ENCODE data around the gene KIAA0319L. TPM values are rescaled to one million over a fixed set of nuclear protein-coding genes. Genes with fewer than 3 reads are reported as not detected.

Gene KIAA0319L
- total and polyA plus RNA-seq, 2 experiments from 2014 or later = 56.7 to 77.3 TPM

GRCh38 chr1:35500439-35500838, 56.8 kb downstream of the KIAA0319L start:
- no peaks in the 10 kb centered on the region for H3K27me3 ChIP-seq
- no peak overlapping the region for H3K27ac ChIP-seq
- no peak overlapping the region for H3K4me3 ChIP-seq
- no peak for TF ChIP-seq CTCF (IDR thresholded peaks at IDR 0.05; ENCODE audit: low read depth, low read length)
- H3K9me3 ChIP-seq (ENCODE audit: low read depth) = no peaks in the 10 kb centered on the region
- no peak for DNase-seq (ENCODE audit: low read depth in 1 of 2, low spot score in 1 of 2)
- H3K36me3 ChIP-seq = peaks cover 3% of the 10 kb centered on the region
- peaks cover 15% of the 10 kb centered on the region for H3K4me1 ChIP-seq (ENCODE audit: low read depth)

- peak in 1 of 2 donors; percentile 8 for DNase-seq (ENCODE audit: low read depth in 1 of 2, low spot score in 1 of 2)
- TF ChIP-seq CTCF (IDR thresholded peaks at IDR 0.05; ENCODE audit: low read depth, low read length) = no peak
- Histone ChIP-seq H3K27ac (no peak overlapping the region), H3K4me1 (ENCODE audit: low read depth) (peaks cover 15% of the 10 kb centered on the region), H3K4me3 (no peak overlapping the region), H3K36me3 (no peaks in the 10 kb centered on the region), H3K27me3 (no peaks in the 10 kb centered on the region), H3K9me3 (ENCODE audit: low read depth) (no peaks in the 10 kb centered on the region)
Observed at GRCh38 chr1:35499652-35500176, 57.5 kb downstream of the KIAA0319L start.

- H3K4me3 ChIP-seq = no peak overlapping the region
- no peak for DNase-seq (ENCODE audit: low read depth in 1 of 2, low spot score in 1 of 2)
- no peak for TF ChIP-seq CTCF (IDR thresholded peaks at IDR 0.05; ENCODE audit: low read depth, low read length)
- no peaks in the 10 kb centered on the region for H3K27me3 ChIP-seq
- H3K27ac ChIP-seq = no peak overlapping the region
- no peaks in the 10 kb centered on the region for H3K9me3 ChIP-seq (ENCODE audit: low read depth)
- H3K36me3 ChIP-seq = no peaks in the 10 kb centered on the region
- H3K4me1 ChIP-seq (ENCODE audit: low read depth) = peaks cover 15% of the 10 kb centered on the region
Observed at GRCh38 chr1:35499231-35499630, 58.0 kb downstream of the KIAA0319L start.

- H3K9me3 ChIP-seq (ENCODE audit: low read depth) = no peaks in the 10 kb centered on the region
- DNase-seq (ENCODE audit: low read depth in 1 of 2, low spot score in 1 of 2) = peak in 1 of 2 donors; percentile 19
- TF ChIP-seq CTCF (IDR thresholded peaks at IDR 0.05; ENCODE audit: low read depth, low read length) = no peak
- H3K36me3 ChIP-seq = no peaks in the 10 kb centered on the region
- no peak overlapping the region for H3K4me3 ChIP-seq
- no peaks in the 10 kb centered on the region for H3K27me3 ChIP-seq
- H3K27ac ChIP-seq = no peak overlapping the region
- peaks cover 15% of the 10 kb centered on the region for H3K4me1 ChIP-seq (ENCODE audit: low read depth)
Observed at GRCh38 chr1:35497571-35497970, 59.6 kb downstream of the KIAA0319L start.

GRCh38 chr1:35490250-35490649, 67.0 kb downstream of the KIAA0319L start:
- DNase-seq (ENCODE audit: low read depth in 1 of 2, low spot score in 1 of 2) = no peak
- no peak for TF ChIP-seq CTCF (IDR thresholded peaks at IDR 0.05; ENCODE audit: low read depth, low read length)

More at GRCh38 chr1:35490250-35490649, 67.0 kb downstream of the KIAA0319L start:
- H3K27me3 ChIP-seq = no peaks in the 10 kb centered on the region
- no peaks in the 10 kb centered on the region for H3K9me3 ChIP-seq (ENCODE audit: low read depth)
- H3K36me3 ChIP-seq = no peaks in the 10 kb centered on the region
- H3K4me3 ChIP-seq = no peak overlapping the region
- H3K4me1 ChIP-seq (ENCODE audit: low read depth) = no peaks in the 10 kb centered on the region
- no peak overlapping the region for H3K27ac ChIP-seq
